ENCODE results near the gene SMPD4. TPM values are rescaled to one million over a fixed set of nuclear protein-coding genes. Genes with fewer than 3 reads are reported as not detected.
"Not testable (repeated sequence)": the region's sequence is repeated elsewhere in the genome, so short reads cannot be mapped to it uniquely, and the experiment has no call there.

The SMPD4 gene
- polyA plus RNA-seq, 4 donors, result 50.3 to 82.2 (median 62.3) TPM

DNA sequence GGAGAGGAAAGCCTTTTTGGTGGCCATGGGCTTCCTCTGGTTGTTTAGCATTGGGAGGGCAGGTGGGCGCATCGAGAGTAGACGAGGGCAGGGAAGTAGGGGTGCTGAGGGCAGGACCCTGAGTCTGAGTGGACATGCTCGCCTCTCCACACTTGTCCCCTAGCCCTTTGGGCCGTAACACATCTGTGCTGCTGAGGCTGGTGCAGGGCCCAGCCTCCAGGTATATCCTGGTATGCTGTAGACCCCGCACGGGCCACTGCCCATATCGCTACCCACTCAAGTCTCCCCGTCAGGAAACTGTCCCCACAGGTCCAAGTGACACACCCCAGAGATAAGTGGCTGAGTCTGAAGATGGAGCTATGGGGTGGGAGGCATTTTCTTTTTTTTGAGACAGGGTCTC is 22.8 kb downstream of the SMPD4 start:
- DNase-seq (ENCODE audit: low read depth in 4 of 4, low spot score in 2 of 4), result no peak

DNA sequence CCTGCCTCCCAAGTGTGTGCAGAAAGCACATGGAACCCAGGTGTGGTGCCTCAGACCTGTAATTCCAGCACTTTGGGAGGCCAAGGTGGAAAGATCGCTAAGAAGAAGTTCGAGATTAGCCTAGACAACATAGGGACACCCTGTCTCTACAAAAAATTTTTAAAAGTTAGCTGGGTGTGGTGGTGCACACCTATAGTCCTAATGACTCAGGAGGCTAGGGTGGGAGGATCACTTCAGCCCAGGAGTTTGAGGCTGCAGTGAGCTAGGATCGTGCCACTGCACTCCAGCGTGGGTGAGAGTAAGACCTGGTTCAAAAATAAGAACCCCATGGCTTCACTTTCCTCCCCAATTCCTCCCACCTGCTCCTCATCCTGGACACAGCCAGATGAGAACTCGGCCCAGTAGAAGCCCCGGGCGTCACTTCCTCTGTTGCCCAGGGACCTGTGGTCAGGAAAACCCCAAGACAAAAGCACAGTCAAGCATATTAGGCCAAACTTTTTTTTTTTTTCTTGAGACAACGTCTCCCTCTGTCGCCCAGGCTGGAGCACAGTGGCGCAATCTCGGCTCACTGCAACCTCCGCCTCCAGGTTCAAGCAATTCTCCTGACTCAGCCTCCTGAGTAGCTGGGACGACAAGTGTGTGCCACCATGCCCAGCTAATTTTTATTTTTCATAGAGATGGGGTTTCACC is 23.4 kb downstream of the SMPD4 start:
- DNase-seq (ENCODE audit: low read depth in 4 of 4, low spot score in 2 of 4), result not testable (repeated sequence)

DNA sequence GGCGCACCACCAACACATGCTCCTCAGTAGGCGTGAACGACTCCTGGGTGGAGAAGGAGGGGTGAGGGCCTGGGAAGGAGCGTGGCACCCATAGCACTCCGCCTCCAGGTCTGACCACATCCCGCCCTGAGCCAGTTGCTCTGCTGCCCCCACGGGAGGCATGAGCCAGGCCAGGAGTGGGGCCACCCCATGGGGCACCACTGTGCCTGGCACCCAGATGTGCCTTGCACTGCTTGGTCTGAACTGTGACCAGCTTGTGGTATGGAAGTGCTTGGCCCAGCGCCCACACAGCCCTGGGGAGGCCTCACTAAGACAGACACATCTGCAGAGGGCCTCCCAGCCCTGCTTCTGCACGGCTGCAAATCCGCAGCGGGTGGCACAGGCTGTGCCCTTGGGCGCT is 24.0 kb downstream of the SMPD4 start:
- DNase-seq (ENCODE audit: low read depth in 4 of 4, low spot score in 2 of 4), result not testable (repeated sequence)

DNA sequence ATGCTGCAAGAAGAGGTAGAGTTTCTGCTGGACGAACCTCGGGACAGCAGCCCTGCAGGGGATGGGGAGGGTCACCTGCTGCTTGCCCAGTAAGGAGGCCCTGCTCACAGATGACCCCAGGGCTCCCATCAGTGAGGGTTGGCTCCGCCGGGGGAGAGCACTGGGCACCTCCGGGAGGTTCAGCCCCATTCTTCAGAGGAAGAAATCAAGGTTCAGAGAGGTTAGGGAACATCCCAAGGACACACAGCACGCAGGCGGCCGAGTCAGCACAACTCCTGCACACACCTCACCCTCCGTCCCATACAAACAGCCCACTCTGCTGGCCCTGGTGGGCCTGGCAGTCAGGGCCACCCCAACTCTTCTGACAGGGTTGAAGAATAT is 24.8 kb downstream of the SMPD4 start:
- DNase-seq (ENCODE audit: low read depth in 4 of 4, low spot score in 2 of 4), result no peak

DNA sequence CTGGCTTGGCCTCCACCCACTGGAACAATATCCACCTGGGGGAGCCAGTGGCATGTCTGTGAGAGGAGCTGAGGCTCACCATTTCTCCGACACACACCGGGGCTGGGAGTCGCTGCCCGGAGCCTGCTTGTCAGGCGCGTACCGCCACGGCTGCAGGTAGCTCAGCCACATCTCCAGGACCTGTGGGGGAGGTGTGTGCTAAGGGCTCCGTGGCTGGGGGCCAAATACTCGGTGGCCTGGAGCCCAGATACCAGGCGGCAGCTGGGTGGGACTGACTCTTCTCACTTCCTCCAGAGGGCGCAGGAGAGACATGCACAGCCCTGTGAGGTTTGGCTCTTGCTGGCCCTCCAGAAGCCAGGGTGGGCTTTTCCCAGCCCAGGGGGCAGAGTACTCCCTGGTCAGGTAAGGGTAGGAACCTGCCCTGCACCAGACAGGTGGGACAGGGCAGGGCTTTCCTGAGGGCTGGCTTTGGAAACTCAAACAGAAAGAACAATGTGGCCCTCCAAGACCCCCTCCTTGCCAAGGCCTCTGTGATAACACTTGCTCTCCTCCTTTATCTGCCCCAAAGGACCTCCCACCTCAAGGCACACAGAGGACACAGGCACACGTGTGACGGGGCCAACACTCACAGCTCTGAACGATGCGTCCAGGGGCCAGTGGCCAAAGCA is 25.3 kb downstream of the SMPD4 start:
- not testable (repeated sequence) for DNase-seq (ENCODE audit: low read depth in 4 of 4, low spot score in 2 of 4)

DNA sequence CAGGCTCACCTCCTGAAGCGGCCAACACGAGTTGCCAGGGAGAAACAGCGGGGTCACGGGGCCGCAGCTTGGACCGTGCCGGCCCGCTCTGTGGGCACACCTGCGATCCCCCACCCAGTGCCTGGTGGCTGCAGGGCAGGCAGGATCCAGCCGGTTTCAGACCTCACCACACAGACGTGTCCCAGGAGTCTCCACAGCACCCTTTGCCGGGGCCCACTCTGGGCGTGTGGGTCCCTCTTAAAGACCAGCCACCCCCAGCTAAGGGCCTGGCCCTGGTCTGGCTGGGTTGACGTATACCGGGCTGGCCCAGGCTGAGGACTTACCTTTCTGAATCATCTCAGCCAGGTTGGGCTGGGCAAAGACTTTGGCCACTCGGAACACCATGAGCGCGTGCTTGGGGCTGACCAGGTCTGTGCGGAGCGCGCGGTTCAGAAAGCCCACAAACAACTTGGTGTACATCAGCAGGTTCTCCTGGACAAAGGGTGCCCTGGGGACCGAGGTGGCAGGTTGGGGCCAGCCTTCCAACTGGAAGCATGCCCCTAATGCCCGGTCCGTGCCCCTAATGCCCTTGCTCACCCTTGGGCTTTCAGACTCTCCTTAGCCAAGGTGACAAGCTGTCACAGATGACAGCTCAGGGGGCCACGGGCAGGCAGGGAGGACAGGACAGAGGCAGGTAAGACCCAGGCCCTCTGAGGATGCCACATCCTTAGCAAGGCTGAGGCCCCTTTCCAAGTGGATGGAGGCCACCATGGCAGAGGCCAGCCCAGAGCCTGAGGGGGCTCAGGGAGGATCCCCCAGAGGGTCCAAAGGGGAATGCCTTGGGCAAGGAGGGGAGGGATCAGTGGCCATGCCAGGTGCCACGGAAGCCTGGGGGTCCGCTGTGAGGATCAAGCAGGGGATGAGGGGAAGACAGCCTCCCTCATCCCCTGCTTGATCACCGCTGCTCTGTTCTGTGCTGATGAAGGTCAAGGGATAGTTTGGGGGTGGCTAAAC is 26.3 kb downstream of the SMPD4 start:
- DNase-seq (ENCODE audit: low read depth in 4 of 4, low spot score in 2 of 4), result no peak

DNA sequence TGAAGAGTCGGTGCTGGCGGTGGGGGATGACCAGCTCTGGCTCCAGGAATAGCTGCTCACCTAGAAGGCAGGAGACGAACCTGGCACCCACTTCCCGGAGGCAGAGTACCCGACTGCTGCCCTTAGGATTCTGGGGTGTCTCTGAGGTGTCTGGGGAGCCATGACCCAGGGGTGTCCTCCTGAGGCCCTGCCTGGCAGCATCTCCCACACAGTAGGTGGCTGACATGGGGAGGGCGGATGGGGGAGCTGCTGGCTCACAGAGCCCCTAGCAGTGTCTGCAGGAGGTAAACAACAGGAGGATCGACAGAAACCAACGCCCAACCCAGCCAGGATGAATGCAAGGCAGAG is 27.0 kb downstream of the SMPD4 start:
- not testable (repeated sequence) for DNase-seq (ENCODE audit: low read depth in 4 of 4, low spot score in 2 of 4)

DNA sequence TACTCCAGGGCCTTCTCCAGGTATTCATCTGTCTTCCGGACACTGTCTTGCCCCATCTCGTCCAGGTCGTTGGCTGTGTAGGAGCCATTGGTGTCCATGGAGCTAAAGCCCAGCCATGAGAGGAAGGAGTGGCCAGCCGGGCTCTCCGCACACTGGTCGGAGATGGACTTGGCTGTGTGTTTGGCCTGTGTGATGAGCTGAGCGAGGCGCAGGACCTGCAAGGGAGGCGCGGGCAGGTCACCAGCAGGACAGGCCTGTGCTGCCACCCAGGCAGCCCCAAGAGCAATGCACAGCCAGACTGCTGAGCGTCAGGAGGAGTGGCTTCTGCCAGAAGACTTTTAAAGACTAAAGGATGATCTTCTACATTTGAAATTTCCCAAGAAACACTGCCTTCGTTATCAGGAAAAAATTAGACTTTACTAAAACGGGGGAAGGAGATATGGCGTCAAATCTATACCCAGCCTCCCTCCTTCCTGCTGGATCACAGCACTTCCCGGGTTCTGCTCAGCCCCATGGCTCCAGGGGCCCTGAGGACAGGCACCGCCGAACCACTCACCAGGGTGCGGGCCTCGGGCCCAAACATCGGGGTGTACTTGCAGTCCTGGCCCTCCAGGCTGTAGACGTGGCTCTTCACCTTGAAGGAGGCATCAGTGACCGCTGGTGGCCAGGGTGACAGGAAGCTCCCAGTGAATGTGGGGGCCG is 27.5 kb downstream of the SMPD4 start:
- not testable (repeated sequence) for DNase-seq (ENCODE audit: low read depth in 4 of 4, low spot score in 2 of 4)

DNA sequence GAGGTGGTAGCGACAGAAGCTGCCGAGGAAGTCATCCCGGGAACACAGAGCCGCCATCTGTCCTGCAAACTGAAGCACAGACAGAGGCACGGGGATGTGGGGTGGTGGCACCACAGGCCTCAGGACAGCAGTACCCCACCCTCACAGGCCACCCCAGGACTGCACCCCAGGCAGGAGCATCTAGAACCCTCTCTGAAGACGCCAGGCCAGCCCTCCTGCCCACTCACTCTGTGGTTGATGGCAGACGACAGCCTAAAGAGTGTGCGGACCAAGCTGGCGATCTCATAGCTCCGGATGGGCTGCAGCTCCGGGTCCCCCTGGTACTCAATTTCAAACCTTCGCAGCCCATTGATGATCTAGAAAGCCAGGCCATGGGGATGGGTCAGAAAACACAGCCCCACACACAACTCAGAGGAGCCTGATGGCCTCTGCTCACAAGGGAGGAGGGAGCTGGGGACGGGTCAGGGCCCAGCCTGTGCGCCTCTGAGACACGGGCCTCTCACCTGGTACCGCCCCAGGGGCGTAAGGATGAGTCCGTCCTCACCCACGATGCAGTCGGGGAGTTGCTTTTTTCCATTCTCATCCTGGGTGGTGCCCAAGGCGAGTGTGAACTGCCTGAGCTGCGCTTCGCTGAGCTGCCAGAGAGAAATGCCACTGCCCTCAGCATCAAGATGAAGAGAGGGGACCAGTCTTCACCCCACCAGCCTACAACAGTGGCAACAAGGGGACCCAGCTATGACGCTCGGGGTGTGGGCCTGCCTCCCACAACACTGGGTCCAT is 28.4 kb downstream of the SMPD4 start:
- DNase-seq (ENCODE audit: low read depth in 4 of 4, low spot score in 2 of 4), result no peak

DNA sequence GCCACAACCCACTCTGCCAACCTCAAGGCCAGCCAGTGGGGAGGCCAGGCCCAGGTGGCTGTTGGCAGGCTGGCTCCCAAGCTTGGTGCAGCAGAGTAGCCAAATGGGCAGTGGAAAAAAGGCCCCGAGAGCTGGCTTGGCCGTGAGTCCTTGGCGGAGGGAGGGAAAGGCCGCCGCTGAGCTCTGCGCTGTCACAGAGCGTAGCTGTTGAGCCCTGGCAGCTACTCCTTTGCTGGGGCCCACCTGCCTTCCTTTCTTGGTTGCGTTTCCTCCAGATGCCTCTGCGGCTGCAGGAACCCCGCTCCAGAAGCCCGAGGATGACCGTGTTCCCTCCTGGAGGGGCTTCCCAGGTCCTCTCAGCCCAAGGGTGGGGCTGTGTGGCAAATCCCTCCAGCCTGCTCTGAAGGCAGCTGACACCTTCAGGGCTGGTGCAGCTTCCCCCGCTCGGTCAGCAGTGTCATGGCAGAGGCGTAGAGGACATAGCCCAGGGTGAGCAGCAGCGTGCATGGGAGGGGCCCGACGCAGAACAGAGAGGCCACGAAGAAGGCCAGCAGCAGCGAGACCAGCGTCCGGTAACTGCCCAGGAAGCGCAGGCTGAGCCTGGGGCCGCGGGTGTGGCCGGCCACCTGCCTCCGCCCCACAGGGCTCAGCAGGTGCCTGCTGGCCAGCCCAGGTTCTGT is 29.1 kb downstream of the SMPD4 start:
- DNase-seq (ENCODE audit: low read depth in 4 of 4, low spot score in 2 of 4), result not testable (repeated sequence)

DNA sequence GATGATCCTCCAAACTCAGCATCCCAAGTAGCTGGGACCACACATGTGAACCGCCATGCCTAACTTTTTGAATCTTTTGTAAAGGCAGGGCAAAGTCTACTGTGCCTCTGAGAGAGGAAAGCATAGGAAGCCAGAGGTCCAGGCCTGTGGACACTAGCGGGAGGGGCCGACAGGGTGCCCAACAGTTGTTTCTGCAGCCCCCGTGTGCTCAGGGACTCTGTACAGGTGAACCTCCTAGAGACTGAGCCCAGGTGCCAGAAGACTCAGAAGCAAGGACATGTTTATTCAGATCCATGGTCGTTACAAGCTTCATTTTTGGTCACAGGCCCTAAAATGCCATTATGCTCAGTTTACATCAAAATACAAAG is 30.3 kb downstream of the SMPD4 start:
- not testable (repeated sequence) for DNase-seq (ENCODE audit: low read depth in 4 of 4, low spot score in 2 of 4)

DNA sequence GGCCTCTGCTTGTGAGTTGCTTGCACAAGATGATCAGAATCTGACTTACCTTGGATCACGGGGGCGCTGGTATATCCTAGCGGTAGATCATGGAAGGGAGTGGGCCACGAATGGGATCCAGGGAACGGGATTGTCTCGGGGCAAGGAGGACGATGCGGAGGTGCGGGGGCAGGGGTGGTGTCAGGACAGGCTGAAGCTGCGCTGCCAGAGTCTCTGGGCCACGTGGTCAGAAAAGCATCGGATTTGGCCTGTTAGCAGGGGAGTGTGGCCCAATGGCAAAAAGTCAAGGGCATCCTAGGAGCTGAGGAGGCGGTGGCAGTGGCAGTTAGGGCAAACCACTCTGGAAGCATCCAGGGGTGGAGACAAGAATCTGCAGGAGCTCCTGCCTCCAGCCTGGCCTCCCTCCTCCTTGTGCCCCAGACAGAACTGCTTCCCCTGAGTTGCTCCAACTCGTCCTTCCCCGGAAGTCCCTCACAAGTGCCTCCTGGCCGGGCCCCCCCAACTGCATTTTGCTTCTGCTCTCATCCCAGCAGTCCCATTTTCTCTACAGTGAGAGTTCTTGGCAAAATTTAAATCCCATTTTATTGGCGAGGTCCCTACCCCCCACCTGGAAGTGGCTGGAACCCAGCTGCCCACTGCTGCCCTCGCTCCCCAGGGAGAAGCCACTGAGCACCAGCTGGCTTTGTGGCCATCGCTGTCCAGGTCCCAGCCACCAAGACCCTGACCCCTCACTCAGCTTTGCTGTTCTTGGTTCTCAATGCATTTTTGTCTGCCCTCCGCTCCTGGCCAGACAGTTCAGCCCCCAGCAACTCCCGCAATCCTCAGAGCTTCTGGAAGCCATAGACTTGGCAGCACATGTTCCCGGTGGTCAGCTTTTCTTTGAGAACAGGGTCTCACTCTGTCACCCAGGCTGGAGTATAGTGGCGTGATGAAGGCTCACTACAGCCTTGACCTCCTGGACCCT is 30.9 kb downstream of the SMPD4 start:
- DNase-seq (ENCODE audit: low read depth in 4 of 4, low spot score in 2 of 4), result no peak

DNA sequence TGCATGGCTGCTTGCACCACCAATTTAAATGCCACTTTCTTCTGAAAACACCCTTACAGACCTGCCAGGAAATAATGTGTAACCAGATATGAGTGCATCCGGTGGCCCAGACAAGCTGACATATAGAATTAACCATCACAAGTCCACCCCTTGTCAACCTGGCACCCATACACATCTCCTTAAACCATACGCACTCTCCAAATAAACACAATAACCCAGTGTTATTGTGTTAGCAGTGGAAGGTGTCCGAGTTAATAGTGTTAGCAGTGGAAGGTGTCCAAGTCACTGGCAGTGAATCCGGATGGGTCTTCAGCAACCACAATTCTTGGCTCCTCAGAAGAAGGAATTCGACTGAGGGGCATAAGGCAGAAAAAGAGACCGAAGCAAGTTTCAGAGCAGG is 32.9 kb downstream of the SMPD4 start:
- not testable (repeated sequence) for DNase-seq (ENCODE audit: low read depth in 4 of 4, low spot score in 2 of 4)

DNA sequence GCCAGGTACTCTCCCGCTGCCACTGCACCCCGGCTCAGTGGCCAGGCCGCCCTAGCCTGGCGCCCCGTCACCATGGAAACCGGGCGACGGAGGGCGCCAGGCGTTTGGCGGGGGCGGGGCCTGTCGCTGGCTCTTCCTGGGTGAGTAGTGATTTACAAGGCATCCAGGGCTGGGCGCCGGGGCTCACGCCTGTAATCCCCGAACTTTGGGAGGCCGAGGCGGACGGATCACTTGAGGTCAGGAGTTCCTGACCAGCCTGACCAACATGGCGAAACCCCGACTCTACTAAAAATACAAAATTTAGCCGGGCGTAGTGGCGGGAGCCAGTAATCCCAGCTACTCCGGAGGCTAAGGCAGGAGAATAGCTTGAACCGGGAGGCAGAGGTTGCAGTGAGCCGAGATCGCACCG is 36.4 kb downstream of the SMPD4 start, which contains the start of gene CCDC74B:
Gene CCDC74B, minus strand, starts transcription at position 107 of the 409 bp plus-strand sequence. CDS start 116 bp downstream, outside the sequence.
- DNase-seq (ENCODE audit: low read depth in 4 of 4, low spot score in 2 of 4), result not testable (repeated sequence)

DNA sequence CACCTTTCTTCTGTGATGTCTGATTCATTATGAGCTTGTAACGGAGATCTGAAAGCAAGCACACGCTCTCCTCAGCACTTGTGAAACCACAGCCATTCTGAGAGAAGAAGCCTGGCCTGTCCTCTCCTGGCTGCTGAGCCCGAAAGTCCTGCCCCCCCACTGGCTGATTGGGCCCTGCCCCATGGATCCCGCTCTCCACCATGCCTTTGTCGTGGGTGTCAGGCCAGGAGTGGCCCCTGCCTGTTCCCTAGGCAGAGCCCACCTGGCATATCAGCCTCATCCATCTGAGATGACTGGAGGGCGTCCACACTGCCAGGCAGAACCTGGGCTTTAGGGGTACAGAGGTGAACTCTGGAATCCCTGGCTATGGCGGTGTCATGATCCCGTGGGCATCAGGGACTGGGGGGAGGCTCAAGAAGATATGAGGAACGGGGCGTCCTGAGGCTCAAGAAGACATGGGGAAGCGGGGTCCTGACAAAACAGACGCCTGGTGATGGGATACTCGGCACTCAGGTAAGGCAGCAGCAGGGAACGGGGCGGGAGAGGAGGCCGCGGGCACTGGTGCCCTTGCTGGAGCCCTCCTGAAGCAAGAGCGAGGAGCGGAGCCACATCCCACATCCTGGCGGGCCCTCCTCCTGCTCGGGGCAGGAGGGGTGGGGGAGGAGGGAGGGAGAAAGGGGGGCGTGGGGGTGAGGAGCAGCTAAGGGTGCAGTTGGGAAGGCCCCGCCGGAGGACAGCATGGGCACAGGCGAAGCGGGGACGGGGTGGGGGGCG is 37.9 kb downstream of the SMPD4 start:
- DNase-seq (ENCODE audit: low read depth in 4 of 4, low spot score in 2 of 4), result not testable (repeated sequence)

DNA sequence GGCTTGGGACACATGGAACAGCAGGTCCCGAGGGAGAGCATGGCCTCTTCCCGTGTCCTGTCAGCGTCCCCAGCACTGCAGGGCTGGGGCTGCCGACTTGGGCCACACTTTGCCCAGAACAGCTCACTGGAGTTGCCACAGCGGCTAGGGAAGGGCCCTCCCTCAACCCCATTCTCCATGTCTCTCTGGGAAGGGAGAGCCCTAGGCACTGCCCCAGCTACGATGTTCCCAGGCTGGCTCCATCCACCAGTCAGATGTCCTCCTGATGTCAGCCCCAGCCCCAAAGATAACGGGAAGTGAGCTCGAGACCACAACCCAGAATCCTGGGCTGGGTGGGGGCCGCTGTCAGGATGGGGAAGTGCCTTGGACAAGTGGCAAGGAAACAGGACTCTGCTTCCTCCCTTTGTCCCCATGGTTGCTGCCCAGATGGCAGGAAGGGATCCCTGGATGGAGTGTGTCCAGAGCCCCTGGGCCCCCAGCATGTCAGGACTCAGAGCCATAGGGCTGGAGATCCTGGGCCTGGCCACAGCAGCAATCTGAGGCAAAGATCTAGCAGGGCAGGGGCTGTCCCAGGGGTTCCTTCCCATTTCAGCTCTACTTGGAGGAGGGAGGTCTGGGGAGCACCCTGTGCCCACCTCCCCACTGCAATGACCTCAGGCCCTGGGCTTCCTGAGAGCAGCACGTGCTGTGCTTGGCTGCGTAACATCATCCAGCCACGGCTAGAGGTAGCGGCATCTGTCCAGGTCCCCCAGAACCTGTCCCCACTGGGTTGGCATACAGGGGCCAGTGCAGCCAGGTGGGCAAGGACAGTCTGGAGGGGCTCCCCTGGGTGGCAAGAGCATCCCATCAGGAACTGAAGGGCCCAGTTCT is 38.8 kb downstream of the SMPD4 start:
- DNase-seq (ENCODE audit: low read depth in 4 of 4, low spot score in 2 of 4), result not testable (repeated sequence)
